Liver (tissue), 9 donors: ENCODE measurements around the gene PACC1. TPM values are rescaled to one million over a fixed set of nuclear protein-coding genes. Genes with fewer than 3 reads are reported as not detected.

Experiments
- DNase-seq: peaks from one replicate; pipeline ENCODE4 v3.0.0-alpha.2; 2017; ENCODE audit warnings: low spot score
- H3K27ac ChIP-seq, 2 donors: one replicate each; pipeline ENCODE4 v1.7.0; 2013; ENCODE audit warnings: inconsistent platforms in 2 of 2, low read length in 2 of 2, control low read depth in 1 of 2, low read depth in 1 of 2, mild to moderate bottlenecking in 1 of 2
- H3K27me3 ChIP-seq, 4 donors: one replicate each; pipeline versions ENCODE4 v1.6.1 to v1.7.0; 2013; ENCODE audit warnings: low read length in 3 of 4, inconsistent platforms in 1 of 4, mild to moderate bottlenecking in 1 of 4, moderate library complexity in 1 of 4; ENCODE audit not compliant: control insufficient read depth in 4 of 4, insufficient read depth in 4 of 4
- H3K36me3 ChIP-seq, 4 donors: one replicate each; pipeline versions ENCODE4 v1.6.1 to v1.7.0; 2013; ENCODE audit warnings: low read length in 3 of 4, mild to moderate bottlenecking in 3 of 4, low read depth in 1 of 4, moderate library complexity in 1 of 4; ENCODE audit not compliant: control insufficient read depth in 4 of 4, insufficient read depth in 3 of 4
- H3K4me1 ChIP-seq, 4 donors: one replicate each; pipeline versions ENCODE4 v1.6.1 to v1.7.0; 2013; ENCODE audit warnings: low read length in 3 of 4, mild to moderate bottlenecking in 3 of 4, moderate library complexity in 1 of 4; ENCODE audit not compliant: control insufficient read depth in 4 of 4, insufficient read depth in 4 of 4
- H3K4me3 ChIP-seq, 3 donors: one replicate each; pipeline versions ENCODE4 v1.6.1 to v1.7.0; 2013; ENCODE audit warnings: low read length in 3 of 3, control low read depth in 1 of 3, low read depth in 1 of 3, mild to moderate bottlenecking in 1 of 3
- H3K9ac ChIP-seq, 2 donors: one replicate each; pipeline ENCODE4 v1.7.0; 2013; ENCODE audit warnings: low read length in 2 of 2, mild to moderate bottlenecking in 2 of 2, moderate library complexity in 2 of 2, control low read depth in 1 of 2, low read depth in 1 of 2
- H3K9me3 ChIP-seq, 4 donors: one replicate each; pipeline versions ENCODE4 v1.6.1 to v1.7.0; 2013; ENCODE audit warnings: low read length in 3 of 4; ENCODE audit not compliant: control insufficient read depth in 4 of 4
- ATF3 ChIP-seq: IDR thresholded peaks from 2 replicates; pipeline ENCODE4 v1.6.1; 2016; ENCODE audit warnings: antibody characterized with exemption
- CTCF ChIP-seq: fragments of 150-350 bp; IDR thresholded peaks from 2 replicates; pipeline ENCODE4 v1.5.1; 2017; ENCODE audit warnings: improper control_type of control experiment, low read depth, low read length; ENCODE audit not compliant: missing input control
- FOXA1 ChIP-seq: IDR thresholded peaks from 2 replicates; pipeline ENCODE4 v1.6.1; 2016; ENCODE audit warnings: antibody characterized with exemption
- FOXA2 ChIP-seq: IDR thresholded peaks from 2 replicates; pipeline ENCODE4 v1.6.1; 2016; ENCODE audit warnings: antibody characterized with exemption
- GABPA ChIP-seq, 2 donors: IDR thresholded peaks in 1 of 2; conservative IDR thresholded peaks in 1 of 2; 2 replicates each; pipeline ENCODE4 v1.6.1; 2016; ENCODE audit warnings: antibody characterized with exemption in 2 of 2, mild to moderate bottlenecking in 1 of 2, moderate library complexity in 1 of 2
- HNF4G ChIP-seq: IDR thresholded peaks from 2 replicates; pipeline ENCODE4 v1.6.1; 2016; ENCODE audit warnings: antibody characterized with exemption
- JUND ChIP-seq, 2 donors: IDR thresholded peaks; 2 replicates each; pipeline ENCODE4 v1.6.1; 2016; ENCODE audit warnings: antibody characterized with exemption in 2 of 2
- NR2F2 ChIP-seq: IDR thresholded peaks from 2 replicates; pipeline ENCODE4 v1.6.1; 2016; ENCODE audit warnings: antibody characterized with exemption
- REST ChIP-seq: IDR thresholded peaks from 2 replicates; pipeline ENCODE4 v1.6.1; 2016; ENCODE audit warnings: antibody characterized with exemption, mild to moderate bottlenecking
- RXRA ChIP-seq, 2 donors: IDR thresholded peaks; 2 replicates each; pipeline ENCODE4 v1.6.1; 2017 to 2018; ENCODE audit warnings: antibody characterized with exemption in 2 of 2, mild to moderate bottlenecking in 1 of 2
- SP1 ChIP-seq: IDR thresholded peaks from 2 replicates; pipeline ENCODE4 v1.6.1; 2018; ENCODE audit warnings: antibody characterized with exemption, mild to moderate bottlenecking
- TAF1 ChIP-seq: conservative IDR thresholded peaks from 2 replicates; pipeline ENCODE4 v1.6.1; 2016; ENCODE audit warnings: antibody characterized with exemption, mild to moderate bottlenecking
- YY1 ChIP-seq: IDR thresholded peaks from 2 replicates; pipeline ENCODE4 v1.6.1; 2016; ENCODE audit warnings: antibody characterized with exemption, mild to moderate bottlenecking
- ZBTB33 ChIP-seq: IDR thresholded peaks from 2 replicates; pipeline ENCODE4 v1.6.1; 2016; ENCODE audit warnings: antibody characterized with exemption
- WGBS: extraction: QIAGEN DNeasy Blood & Tissue Kit; methylation state at CpG from one replicate; pipeline ENCODE4 v1.1.7; 2013; 5-methylcytosine and 5-hydroxymethylcytosine counted together
- polyA plus RNA-seq, 2 donors: library from polyadenylated mRNA; stranded (reverse) in 1 of 2; unstranded in 1 of 2; fragments of 200-250 nt in 1 of 2; fragments of >200 nt in 1 of 2; fragmentation: Nextera tagmentation in 1 of 2; extraction: Ambion mirVana in 1 of 2; gene quantifications; one replicate each; pipeline versions ENCODE4 v1.2.1 to v1.2.3, GENCODE V29; 2013 to 2015
- total RNA-seq, 2 donors: library from RNA; depleted of rRNA; stranded (reverse); fragments of >200 nt; gene quantifications; one replicate each; pipeline ENCODE4 v1.2.3, GENCODE V29; 2014
- donor health status: healthy.
- donor health status: healthy.
- donor health status: healthy.
- donor health status: healthy.
- donor health status: healthy.

Gene PACC1
- total and polyA plus RNA-seq, 4 donors = 1.4 to 3.4 (median 1.7) TPM

GRCh38 chr1:212415107-212415841 lies 588 bp upstream of the PACC1 start:
- no peaks in the 10 kb centered on the region for H3K36me3 ChIP-seq
- H3K27ac ChIP-seq = peak overlapping the region; percentile 3 to 13
- WGBS = 70% methylated on average over 13 of the region's 13 CpGs
- DNase-seq = no peak
- peaks cover 0 to 16% (median 5%) of the 10 kb centered on the region in 4 donors for H3K4me1 ChIP-seq
- H3K9me3 ChIP-seq = no peaks in the 10 kb centered on the region
- no peaks in the 10 kb centered on the region for H3K27me3 ChIP-seq
- peak overlapping the region; percentile 74 to 93 (median 81) for H3K4me3 ChIP-seq
- TF ChIP-seq ATF3 (no peak), ZBTB33 (no peak), CTCF (no peak), NR2F2 (no peak), YY1 (no peak), RXRA (IDR thresholded peaks at IDR 0.05) (no peak), JUND (IDR thresholded peaks at IDR 0.05) (no peak), TAF1 (no peak), REST (no peak)
- peak overlapping the region; percentile 12 to 27 for H3K9ac ChIP-seq

- H3K27ac ChIP-seq = no peak overlapping the region
- no peaks in the 10 kb centered on the region for H3K9me3 ChIP-seq
- no peak for DNase-seq
- H3K27me3 ChIP-seq = no peaks in the 10 kb centered on the region
- H3K4me1 ChIP-seq = peaks cover 0 to 19% (median 7%) of the 10 kb centered on the region in 4 donors
- WGBS = 27% methylated on average over 21 of the region's 21 CpGs
- peak overlapping the region; percentile 74 to 93 (median 81) for H3K4me3 ChIP-seq
- no peak overlapping the region for H3K9ac ChIP-seq
- H3K36me3 ChIP-seq = peaks cover 0 to 4% (median 0%) of the 10 kb centered on the region in 4 donors
- TF ChIP-seq CTCF = no peak
- TF ChIP-seq HNF4G = no peak
- no peak for TF ChIP-seq YY1
- TF ChIP-seq ZBTB33 = no peak
- TF ChIP-seq NR2F2 = no peak
- TF ChIP-seq FOXA2 = no peak
- no peak for TF ChIP-seq ATF3
- TF ChIP-seq FOXA1 = no peak
- TF ChIP-seq TAF1 = no peak
- no peak for TF ChIP-seq GABPA (IDR thresholded peaks at IDR 0.05 in 1 of 2, conservative IDR thresholded peaks at IDR 0.05 in 1 of 2)
- TF ChIP-seq SP1 = no peak
- no peak for TF ChIP-seq JUND (IDR thresholded peaks at IDR 0.05)
These were observed 771 bp downstream of the PACC1 start for GRCh38 chr1:212413902-212414327.
